DND-41 (cell line): ENCODE measurements around the gene POU6F2.

Experiments
- ATAC-seq: fragments of 200-7000 bp; cut with Tn5 transposase; 3 replicates; pipeline ENCODE4 v1.9.1; 2021; ENCODE audit warnings: low read depth; ENCODE audit not compliant: insufficient read depth
- DNase-seq: peaks from one replicate; pipeline ENCODE4 v3.0.0-alpha.2; 2020
- H2AFZ ChIP-seq: 2 replicates; pipeline ENCODE4 v1.6.0; 2012; ENCODE audit warnings: low read depth, low read length
- H3K27ac ChIP-seq: 2 replicates; pipeline ENCODE4 v1.5.1; 2012; ENCODE audit warnings: low read length, inconsistent platforms
- H3K27me3 ChIP-seq: fragments of 200-600 bp; sonication (generic); 2 replicates; pipeline ENCODE4 v1.6.0; 2012; ENCODE audit warnings: low read length, mild to moderate bottlenecking, inconsistent platforms; ENCODE audit not compliant: insufficient read depth, poor library complexity
- H3K36me3 ChIP-seq: 2 replicates; pipeline ENCODE4 v1.5.1; 2012; ENCODE audit warnings: low read length, inconsistent platforms; ENCODE audit not compliant: insufficient read depth
- H3K4me1 ChIP-seq: 2 replicates; pipeline ENCODE4 v1.5.1; 2012; ENCODE audit warnings: mild to moderate bottlenecking, low read length; ENCODE audit not compliant: insufficient read depth
- H3K4me2 ChIP-seq: 2 replicates; pipeline ENCODE4 v1.6.0; 2012; ENCODE audit warnings: mild to moderate bottlenecking, moderate library complexity, low read length, inconsistent platforms; ENCODE audit not compliant: insufficient read depth
- H3K4me3 ChIP-seq, 2 experiments: fragments of 200-600 bp in 1 of 2; shearing (Covaris generic) in 1 of 2; 2 replicates each; pipeline ENCODE4 v1.5.1; 2012 to 2016; ENCODE audit warnings: inconsistent platforms in 2 of 2, low read length in 2 of 2, mild to moderate bottlenecking in 2 of 2, low read depth in 1 of 2, moderate library complexity in 1 of 2
- H3K79me2 ChIP-seq: 2 replicates; pipeline ENCODE4 v1.6.0; 2012; ENCODE audit warnings: low read length, inconsistent platforms; ENCODE audit not compliant: insufficient read depth
- H3K9ac ChIP-seq: 2 replicates; pipeline ENCODE4 v1.6.0; 2012; ENCODE audit warnings: low read depth, mild to moderate bottlenecking, inconsistent platforms, low read length, moderate library complexity
- H3K9me3 ChIP-seq: 2 replicates; pipeline ENCODE4 v1.5.1; 2012; ENCODE audit warnings: low read length, moderate library complexity, mild to moderate bottlenecking, inconsistent platforms; ENCODE audit not compliant: insufficient read depth, severe bottlenecking
- H4K20me1 ChIP-seq: 2 replicates; pipeline ENCODE4 v1.6.0; 2012; ENCODE audit warnings: low read length; ENCODE audit not compliant: insufficient read depth
- EZH2 ChIP-seq: IDR thresholded peaks from 3 replicates; pipeline ENCODE4 v1.6.1; 2012; ENCODE audit warnings: borderline replicate concordance, low read depth, mild to moderate bottlenecking, moderate library complexity, low read length, inconsistent platforms; ENCODE audit not compliant: severe bottlenecking
- TF ChIP-seq, protein P1 (sequence below): IDR thresholded peaks from 2 replicates; pipeline ENCODE4 v1.5.1; 2012; ENCODE audit warnings: borderline replicate concordance, low read length, moderate library complexity, mild to moderate bottlenecking; ENCODE audit not compliant: poor library complexity, severe bottlenecking; ENCODE audit errors: extremely low read depth

POU6F2 gene

DNA sequence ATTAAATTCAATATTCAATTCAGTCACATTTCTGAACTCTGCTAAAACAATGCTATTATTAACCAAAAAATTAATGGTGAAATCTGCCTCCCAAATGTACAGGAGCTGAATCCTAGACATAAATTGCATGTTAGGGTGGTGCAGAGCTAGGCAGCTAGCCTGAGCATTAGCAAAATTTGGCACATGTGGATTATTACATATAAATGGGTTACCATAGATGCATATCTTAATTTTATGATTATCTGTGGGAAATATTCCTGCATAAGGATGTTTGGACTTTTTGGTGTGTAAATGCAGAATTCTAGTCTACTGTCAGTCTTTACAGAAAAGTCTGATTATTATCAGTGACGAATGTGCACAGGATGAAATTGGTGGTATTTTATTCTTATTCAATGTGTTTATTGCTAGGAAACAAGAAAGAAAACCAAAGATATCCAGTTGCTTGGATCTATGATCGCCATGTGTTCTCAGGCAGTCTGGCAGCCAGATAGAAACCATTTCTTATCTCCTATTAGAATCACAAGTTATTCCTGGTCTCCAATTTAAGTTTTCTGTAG is 150.7 kb downstream of the POU6F2 start:
- ATAC-seq (no peak), DNase-seq (no peak)
- TF ChIP-seq, protein P1, sequence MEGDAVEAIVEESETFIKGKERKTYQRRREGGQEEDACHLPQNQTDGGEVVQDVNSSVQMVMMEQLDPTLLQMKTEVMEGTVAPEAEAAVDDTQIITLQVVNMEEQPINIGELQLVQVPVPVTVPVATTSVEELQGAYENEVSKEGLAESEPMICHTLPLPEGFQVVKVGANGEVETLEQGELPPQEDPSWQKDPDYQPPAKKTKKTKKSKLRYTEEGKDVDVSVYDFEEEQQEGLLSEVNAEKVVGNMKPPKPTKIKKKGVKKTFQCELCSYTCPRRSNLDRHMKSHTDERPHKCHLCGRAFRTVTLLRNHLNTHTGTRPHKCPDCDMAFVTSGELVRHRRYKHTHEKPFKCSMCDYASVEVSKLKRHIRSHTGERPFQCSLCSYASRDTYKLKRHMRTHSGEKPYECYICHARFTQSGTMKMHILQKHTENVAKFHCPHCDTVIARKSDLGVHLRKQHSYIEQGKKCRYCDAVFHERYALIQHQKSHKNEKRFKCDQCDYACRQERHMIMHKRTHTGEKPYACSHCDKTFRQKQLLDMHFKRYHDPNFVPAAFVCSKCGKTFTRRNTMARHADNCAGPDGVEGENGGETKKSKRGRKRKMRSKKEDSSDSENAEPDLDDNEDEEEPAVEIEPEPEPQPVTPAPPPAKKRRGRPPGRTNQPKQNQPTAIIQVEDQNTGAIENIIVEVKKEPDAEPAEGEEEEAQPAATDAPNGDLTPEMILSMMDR = no peak
- TF ChIP-seq EZH2 = no peak
- Histone ChIP-seq H3K79me2 (no peaks in the 10 kb centered on the region), H3K9me3 (no peaks in the 10 kb centered on the region), H3K4me2 (no peak overlapping the region), H2AFZ (no peak overlapping the region), H3K27ac (no peak overlapping the region), H4K20me1 (no peaks in the 10 kb centered on the region), H3K4me1 (no peaks in the 10 kb centered on the region), H3K9ac (no peak overlapping the region), H3K4me3 (no peak overlapping the region), H3K27me3 (peaks cover 12% of the 10 kb centered on the region), H3K36me3 (no peaks in the 10 kb centered on the region)

DNA sequence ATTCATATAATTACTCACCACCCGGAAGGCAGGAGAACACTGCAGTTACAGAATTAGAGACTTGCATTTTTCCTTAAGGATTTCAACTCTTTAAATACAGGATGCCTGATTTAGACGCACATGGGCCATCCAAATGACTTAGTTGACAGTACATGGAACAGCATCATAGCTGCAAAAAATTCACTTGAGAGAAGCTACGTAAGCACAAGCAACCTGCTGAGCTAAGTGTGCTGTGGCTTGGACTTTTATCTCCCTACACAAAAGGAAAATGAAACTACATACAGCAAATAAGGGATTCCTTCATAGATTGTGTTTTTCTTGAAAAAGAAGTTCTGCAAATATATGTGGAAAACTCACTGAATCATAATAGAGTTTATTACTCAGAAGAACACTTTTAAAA is 152.6 kb downstream of the POU6F2 start:
- DNase-seq = no peak
- Histone ChIP-seq H3K4me1 (no peaks in the 10 kb centered on the region), H3K36me3 (no peaks in the 10 kb centered on the region), H4K20me1 (no peaks in the 10 kb centered on the region), H3K27ac (no peak overlapping the region), H3K79me2 (no peaks in the 10 kb centered on the region), H3K4me2 (no peak overlapping the region), H3K9me3 (no peaks in the 10 kb centered on the region), H3K9ac (no peak overlapping the region), H3K4me3 (no peak overlapping the region), H3K27me3 (peaks cover 9% of the 10 kb centered on the region), H2AFZ (no peak overlapping the region)
- ATAC-seq = no peak
- TF ChIP-seq, protein P1 = no peak
- TF ChIP-seq EZH2 = no peak

DNA sequence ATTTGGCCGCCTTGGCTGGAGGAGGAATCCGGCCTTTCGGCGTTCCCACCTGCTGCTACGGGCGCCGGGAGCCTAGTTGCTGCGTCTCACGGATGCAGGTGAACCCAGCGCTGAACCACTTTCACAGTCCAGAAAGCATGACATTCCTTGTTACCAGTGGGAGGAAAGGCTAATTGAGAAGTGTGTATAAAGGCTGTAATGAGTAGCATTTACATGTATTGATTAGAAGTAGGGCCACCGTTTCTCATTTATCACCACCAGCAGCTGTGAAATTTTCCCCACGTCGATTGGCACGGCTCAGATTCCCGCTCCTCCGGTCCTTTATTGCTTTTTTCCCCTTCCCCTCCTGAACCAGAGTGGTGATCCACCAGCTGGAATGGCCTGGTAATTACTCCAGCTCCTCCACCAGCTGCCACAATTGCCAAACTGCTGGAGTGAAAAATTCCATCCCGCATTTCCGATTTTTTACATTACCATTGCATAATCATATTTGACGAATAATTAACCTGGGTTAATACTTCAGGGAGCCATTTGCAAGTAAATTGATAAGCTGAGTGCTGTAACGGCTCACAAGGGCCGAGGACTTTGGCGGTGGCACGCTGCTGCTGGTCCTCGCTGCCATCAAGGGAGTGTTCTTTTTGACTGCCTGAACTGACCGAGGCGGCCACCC is 153.3 kb downstream of the POU6F2 start:
- Histone ChIP-seq H3K4me1 (no peaks in the 10 kb centered on the region), H3K4me3 (no peak overlapping the region), H3K9ac (no peak overlapping the region), H3K36me3 (no peaks in the 10 kb centered on the region), H2AFZ (no peak overlapping the region), H3K27ac (no peak overlapping the region), H3K4me2 (no peak overlapping the region), H3K9me3 (no peaks in the 10 kb centered on the region), H3K27me3 (peaks cover 6% of the 10 kb centered on the region), H4K20me1 (no peaks in the 10 kb centered on the region), H3K79me2 (no peaks in the 10 kb centered on the region)
- DNase-seq (no peak), ATAC-seq (no peak)
- TF ChIP-seq EZH2 = no peak
- TF ChIP-seq, protein P1 = no peak

DNA sequence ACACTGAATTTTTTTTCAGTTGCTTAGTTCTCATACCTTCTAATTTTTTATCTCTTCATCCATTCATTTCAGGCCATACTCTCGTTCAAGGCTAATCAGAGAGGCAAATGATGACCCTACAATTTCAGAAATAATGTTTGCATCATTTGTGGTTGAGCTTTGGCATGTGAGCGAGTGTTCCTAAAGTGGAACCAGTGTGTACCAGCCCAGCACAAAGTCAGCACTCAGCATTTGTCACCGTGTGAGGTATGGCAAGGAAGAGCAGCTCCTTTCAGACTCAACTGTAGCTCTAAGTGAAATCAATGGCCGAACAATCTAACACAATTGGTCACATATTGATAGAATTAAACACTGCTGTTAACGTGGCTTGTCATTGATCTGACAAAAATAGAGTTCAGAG is 154.6 kb downstream of the POU6F2 start:
- H3K27ac ChIP-seq = no peak overlapping the region
- H3K4me1 ChIP-seq = no peaks in the 10 kb centered on the region
- H3K36me3 ChIP-seq = no peaks in the 10 kb centered on the region
- H3K9ac ChIP-seq = no peak overlapping the region
- H3K9me3 ChIP-seq = no peaks in the 10 kb centered on the region
- no peak for DNase-seq
- no peaks in the 10 kb centered on the region for H4K20me1 ChIP-seq
- TF ChIP-seq, protein P1 = no peak
- no peak for TF ChIP-seq EZH2
- no peaks in the 10 kb centered on the region for H3K79me2 ChIP-seq
- ATAC-seq = no peak
- H3K27me3 ChIP-seq = peaks cover 6% of the 10 kb centered on the region
- H3K4me3 ChIP-seq = no peak overlapping the region
- H3K4me2 ChIP-seq = no peak overlapping the region
- no peak overlapping the region for H2AFZ ChIP-seq
